GM21576 (cell line): Measurements from ENCODE around the gene RHOC.
"Not testable (repeated sequence)": the region's sequence is repeated elsewhere in the genome, so short reads cannot be mapped to it uniquely, and the experiment has no call there.

Experiments
- ATAC-seq: cut with Tn5 transposase; IDR thresholded peaks from one replicate; pipeline ENCODE4 v1.9.1; 2021; ENCODE audit warnings: mild to moderate bottlenecking, moderate library complexity; ENCODE audit not compliant: unreplicated experiment

RHOC gene

GRCh38 chr1:112706505-112707220 is at the start of gene RHOC:
RHOC (minus strand) TSS chr1:112707127; CDS start chr1:112703799, 3,328 bp downstream.
- peak; percentile 51 for ATAC-seq

GRCh38 chr1:112754116-112754628 is 47.2 kb upstream of the RHOC start:
- no peak for ATAC-seq

GRCh38 chr1:112748396-112748795 is 41.5 kb upstream of the RHOC start:
- no peak for ATAC-seq

GRCh38 chr1:112744009-112744578 is 37.2 kb upstream of the RHOC start:
- ATAC-seq = no peak

GRCh38 chr1:112743174-112744008 is 36.5 kb upstream of the RHOC start:
- no peak for ATAC-seq

- ATAC-seq = no peak
Observed at GRCh38 chr1:112737573-112737972, 30.6 kb upstream of the RHOC start.

GRCh38 chr1:112735752-112736151 is 28.8 kb upstream of the RHOC start:
- ATAC-seq = no peak

GRCh38 chr1:112731451-112731850 is 24.5 kb upstream of the RHOC start:
- ATAC-seq = no peak

- ATAC-seq = no peak
Observed at GRCh38 chr1:112729909-112730308, 23.0 kb upstream of the RHOC start.

GRCh38 chr1:112729011-112729410 is 22.1 kb upstream of the RHOC start:
- ATAC-seq = not testable (repeated sequence)

- not testable (repeated sequence) for ATAC-seq
Observed at GRCh38 chr1:112728306-112728971, 21.5 kb upstream of the RHOC start.

GRCh38 chr1:112727716-112728115 is 20.8 kb upstream of the RHOC start:
- ATAC-seq = no peak

GRCh38 chr1:112724240-112724639 is 17.3 kb upstream of the RHOC start:
- not testable (repeated sequence) for ATAC-seq

- no peak for ATAC-seq
Observed at GRCh38 chr1:112723511-112723839, 16.5 kb upstream of the RHOC start.

GRCh38 chr1:112722601-112723510 is 15.9 kb upstream of the RHOC start:
- no peak for ATAC-seq

- no peak for ATAC-seq
Observed at GRCh38 chr1:112721966-112722524, 15.1 kb upstream of the RHOC start.

- not testable (repeated sequence) for ATAC-seq
Observed at GRCh38 chr1:112721294-112721693, 14.4 kb upstream of the RHOC start.

- no peak for ATAC-seq
Observed at GRCh38 chr1:112720800-112721199, 13.9 kb upstream of the RHOC start.

- no peak for ATAC-seq
Observed at GRCh38 chr1:112719706-112720105, 12.8 kb upstream of the RHOC start.
